Fibroblast of villous mesenchyme (primary cell): ENCODE measurements around the gene CCDC90B. TPM values are rescaled to one million over a fixed set of nuclear protein-coding genes. Genes with fewer than 3 reads are reported as not detected.

ENCODE experiments used
- DNase-seq: peaks from one replicate; pipeline ENCODE4 v3.0.0-alpha.2; 2010; ENCODE audit warnings: low read depth
- H3K4me3 ChIP-seq: 2 replicates; pipeline ENCODE4 v1.5.1; 2011; ENCODE audit warnings: low read depth, mild to moderate bottlenecking, low read length
- total RNA-seq: library from RNA; depleted of rRNA; stranded (reverse); fragments of >200 nt; gene quantifications from 2 replicates; pipeline ENCODE4 v1.2.3, GENCODE V29; 2012
- TF ChIP-seq, protein P1 (sequence below): IDR thresholded peaks from 2 replicates; pipeline ENCODE4 v1.5.1; 2012; ENCODE audit warnings: low read depth, mild to moderate bottlenecking, low read length; ENCODE audit not compliant: insufficient read depth

CCDC90B gene
- total RNA-seq, 1 donor = 73.0 TPM

DNA sequence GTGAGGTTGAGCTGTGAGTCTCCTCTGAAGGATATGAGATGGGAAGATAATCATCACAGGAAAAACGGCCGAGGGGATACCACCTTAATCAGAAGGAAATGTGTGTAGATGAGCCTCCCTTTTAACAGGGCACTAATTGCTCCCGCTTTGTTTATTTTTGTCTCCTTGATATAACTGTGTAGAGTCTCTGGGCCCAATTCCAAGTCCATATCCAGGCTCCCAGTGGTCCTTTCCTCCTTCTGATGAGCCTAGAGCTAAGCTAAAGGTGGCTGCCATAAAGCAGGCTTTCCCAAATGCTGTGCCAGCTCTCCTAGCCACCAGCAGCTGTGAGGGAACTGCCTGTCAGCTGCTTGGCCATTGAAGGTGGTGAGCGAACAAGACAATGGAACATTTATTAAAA, 17.1 kb upstream of the CCDC90B start:
- DNase-seq = no peak
- H3K4me3 ChIP-seq = no peak overlapping the region
- TF ChIP-seq, protein P1, sequence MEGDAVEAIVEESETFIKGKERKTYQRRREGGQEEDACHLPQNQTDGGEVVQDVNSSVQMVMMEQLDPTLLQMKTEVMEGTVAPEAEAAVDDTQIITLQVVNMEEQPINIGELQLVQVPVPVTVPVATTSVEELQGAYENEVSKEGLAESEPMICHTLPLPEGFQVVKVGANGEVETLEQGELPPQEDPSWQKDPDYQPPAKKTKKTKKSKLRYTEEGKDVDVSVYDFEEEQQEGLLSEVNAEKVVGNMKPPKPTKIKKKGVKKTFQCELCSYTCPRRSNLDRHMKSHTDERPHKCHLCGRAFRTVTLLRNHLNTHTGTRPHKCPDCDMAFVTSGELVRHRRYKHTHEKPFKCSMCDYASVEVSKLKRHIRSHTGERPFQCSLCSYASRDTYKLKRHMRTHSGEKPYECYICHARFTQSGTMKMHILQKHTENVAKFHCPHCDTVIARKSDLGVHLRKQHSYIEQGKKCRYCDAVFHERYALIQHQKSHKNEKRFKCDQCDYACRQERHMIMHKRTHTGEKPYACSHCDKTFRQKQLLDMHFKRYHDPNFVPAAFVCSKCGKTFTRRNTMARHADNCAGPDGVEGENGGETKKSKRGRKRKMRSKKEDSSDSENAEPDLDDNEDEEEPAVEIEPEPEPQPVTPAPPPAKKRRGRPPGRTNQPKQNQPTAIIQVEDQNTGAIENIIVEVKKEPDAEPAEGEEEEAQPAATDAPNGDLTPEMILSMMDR = no peak

- TF ChIP-seq, protein P1 = no peak
- H3K4me3 ChIP-seq = no peak overlapping the region
- DNase-seq = no peak
Measured at GRCh38 chr11:83302151-83302550, 16.0 kb upstream of the CCDC90B start.

- TF ChIP-seq, protein P1 = no peak
- no peak for DNase-seq
- no peak overlapping the region for H3K4me3 ChIP-seq
Measured at GRCh38 chr11:83299681-83300080, 13.5 kb upstream of the CCDC90B start.

- no peak overlapping the region for H3K4me3 ChIP-seq
- DNase-seq = no peak
- TF ChIP-seq, protein P1 = no peak
Measured at GRCh38 chr11:83294208-83294607, 8.0 kb upstream of the CCDC90B start.

DNA sequence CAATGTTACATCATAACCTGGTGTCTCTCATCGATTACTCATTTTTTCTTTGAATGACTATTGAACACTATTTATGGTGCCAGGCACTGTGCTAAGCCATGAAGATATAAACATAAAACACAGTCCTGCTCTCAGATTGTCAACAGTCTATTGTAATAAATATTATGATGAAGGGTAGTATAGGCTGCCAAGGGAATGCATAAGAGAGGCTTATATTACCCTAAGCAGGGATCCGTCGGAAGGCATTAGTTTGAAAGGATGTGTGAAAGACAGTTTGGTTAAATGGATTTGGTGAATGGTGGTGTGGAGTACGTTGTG, 7.2 kb upstream of the CCDC90B start:
- TF ChIP-seq, protein P1 = no peak
- no peak for DNase-seq

GRCh38 chr11:83292709-83293456, 6.7 kb upstream of the CCDC90B start:
- DNase-seq = peak; percentile 63
- H3K4me3 ChIP-seq = no peak overlapping the region
- TF ChIP-seq, protein P1 = peak; percentile 83

More for the DNA sequence above, 7.2 kb upstream of the CCDC90B start:
- no peak overlapping the region for H3K4me3 ChIP-seq

DNA sequence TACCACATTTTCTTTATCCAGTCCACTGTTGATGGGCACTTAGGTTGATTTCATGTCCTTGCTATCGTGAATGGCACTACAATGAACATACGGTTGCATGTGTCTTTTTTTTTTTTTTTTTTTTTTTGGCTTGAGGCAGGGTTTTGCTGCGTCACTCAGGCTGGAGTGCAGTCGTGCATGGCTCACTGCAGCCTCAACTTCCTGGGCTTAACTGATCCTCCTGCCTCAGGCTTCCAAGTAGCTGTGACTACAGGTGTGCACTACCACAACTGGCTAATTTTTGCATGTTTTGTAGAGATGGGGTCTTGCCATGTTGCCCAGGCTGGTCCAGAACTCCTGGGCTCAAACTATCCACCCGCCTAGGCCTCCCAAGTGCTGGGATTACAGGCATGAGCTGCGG, 1.5 kb upstream of the CCDC90B start:
- H3K4me3 ChIP-seq = no peak overlapping the region
- TF ChIP-seq, protein P1 = no peak
- DNase-seq = no peak
